ENCODE measurements around the gene MPC1.
"Not testable (repeated sequence)": the region's sequence is repeated elsewhere in the genome, so short reads cannot be mapped to it uniquely, and the experiment has no call there.

The MPC1 gene

DNA sequence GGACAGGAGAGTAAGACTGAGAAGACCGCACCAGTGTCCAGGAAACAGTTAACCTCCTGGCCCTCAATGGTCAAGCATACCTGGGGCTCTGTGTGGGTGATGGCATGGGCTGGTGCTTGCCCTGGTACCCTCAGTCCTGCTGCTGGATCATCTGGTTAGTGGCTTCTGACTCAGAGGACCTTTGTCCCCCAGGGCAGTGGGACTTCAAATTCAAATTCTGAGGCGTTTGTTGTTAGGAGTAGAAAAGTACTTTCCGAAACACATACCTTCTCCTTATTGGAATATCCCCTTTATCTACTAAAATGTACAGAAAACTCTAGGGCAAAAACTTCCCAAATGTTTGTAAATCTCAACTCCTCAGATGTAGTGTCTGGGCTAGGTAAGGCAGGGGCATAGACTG is 36.3 kb downstream of the MPC1 start:
- no peak for TF ChIP-seq CTCF (IDR thresholded peaks at IDR 0.05; ENCODE audit: low read depth, low read length)
- no peak overlapping the region for H3K4me3 ChIP-seq (ENCODE audit: low read depth, low read length)

- H3K4me3 ChIP-seq (ENCODE audit: low read depth, low read length), result not testable (repeated sequence)
Measured at GRCh38 chr6:166345672-166346071, 37.1 kb downstream of the MPC1 start.

DNA sequence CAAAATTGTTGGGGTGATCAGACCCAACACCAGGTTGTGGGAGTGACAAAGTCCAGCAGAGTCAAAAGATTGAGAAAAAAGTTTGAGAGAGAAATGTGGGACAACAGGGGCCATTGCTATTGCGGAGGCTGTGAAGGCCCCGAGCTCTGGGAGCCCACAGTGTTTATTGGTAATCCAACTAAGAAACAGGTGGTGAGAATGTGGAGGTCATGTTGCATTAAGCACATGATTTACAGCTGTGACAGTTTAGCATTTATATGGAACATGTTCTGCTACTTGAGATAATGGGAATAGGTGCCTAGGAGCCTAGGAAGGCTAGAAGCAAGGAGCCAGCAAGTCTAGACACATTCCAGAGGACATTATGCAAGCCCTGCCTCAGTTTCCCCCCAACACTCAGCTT is 37.8 kb downstream of the MPC1 start:
- H3K4me3 ChIP-seq (ENCODE audit: low read depth, low read length), result not testable (repeated sequence)

GRCh38 chr6:166344240-166344639 is 38.5 kb downstream of the MPC1 start:
- TF ChIP-seq CTCF (IDR thresholded peaks at IDR 0.05; ENCODE audit: low read depth, low read length), result no peak
- H3K4me3 ChIP-seq (ENCODE audit: low read depth, low read length), result no peak overlapping the region

- TF ChIP-seq CTCF (IDR thresholded peaks at IDR 0.05; ENCODE audit: low read depth, low read length), result no peak
- peak overlapping the region; percentile 84 for H3K4me3 ChIP-seq (ENCODE audit: low read depth, low read length)
Measured at GRCh38 chr6:166343150-166343487, 39.6 kb downstream of the MPC1 start.

- TF ChIP-seq CTCF (IDR thresholded peaks at IDR 0.05; ENCODE audit: low read depth, low read length), result no peak
- H3K4me3 ChIP-seq (ENCODE audit: low read depth, low read length), result peak within 1 kb of the TSS; percentile 84
Measured at GRCh38 chr6:166342349-166343149, 40.2 kb downstream of the MPC1 start, which contains the start of gene SFT2D1. Gene SFT2D1 (minus strand): TSS chr6:166342545. CDS start chr6:166342481, 64 bp downstream.

DNA sequence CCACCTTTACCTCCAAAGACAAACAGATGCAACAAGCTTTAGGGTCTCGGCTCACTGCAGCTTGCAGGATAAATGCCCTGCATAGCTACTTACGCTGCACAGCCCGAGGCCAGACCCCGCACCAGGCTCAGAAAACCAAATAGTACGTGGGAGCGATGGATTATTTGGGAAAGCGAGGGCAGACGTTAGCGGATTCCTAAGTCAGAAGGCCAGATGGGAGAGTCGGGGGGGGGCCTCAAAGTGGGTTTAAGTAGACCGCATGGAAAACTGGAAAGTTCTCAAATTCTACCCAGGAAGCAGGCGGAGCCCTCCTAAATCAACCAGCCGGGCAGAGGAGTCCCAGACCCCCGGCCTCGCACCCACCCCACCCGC is 40.8 kb downstream of the MPC1 start:
- peak overlapping the region; percentile 84 for H3K4me3 ChIP-seq (ENCODE audit: low read depth, low read length)
- no peak for TF ChIP-seq CTCF (IDR thresholded peaks at IDR 0.05; ENCODE audit: low read depth, low read length)

GRCh38 chr6:166341464-166341863 is 41.3 kb downstream of the MPC1 start:
- no peak for TF ChIP-seq CTCF (IDR thresholded peaks at IDR 0.05; ENCODE audit: low read depth, low read length)
- H3K4me3 ChIP-seq (ENCODE audit: low read depth, low read length), result peak overlapping the region; percentile 84

Measured in WI38 (cell line).